Measurements from ENCODE around the gene IGF1. TPM values are rescaled to one million over a fixed set of nuclear protein-coding genes. Genes with fewer than 3 reads are reported as not detected.

Gene IGF1
- total and polyA plus RNA-seq, 9 of the 15 experiments (the other 6 are each of a cell fraction or from before 2014, with no cell fraction given) = 3.7 to 13.9 (median 4.5) TPM

DNA sequence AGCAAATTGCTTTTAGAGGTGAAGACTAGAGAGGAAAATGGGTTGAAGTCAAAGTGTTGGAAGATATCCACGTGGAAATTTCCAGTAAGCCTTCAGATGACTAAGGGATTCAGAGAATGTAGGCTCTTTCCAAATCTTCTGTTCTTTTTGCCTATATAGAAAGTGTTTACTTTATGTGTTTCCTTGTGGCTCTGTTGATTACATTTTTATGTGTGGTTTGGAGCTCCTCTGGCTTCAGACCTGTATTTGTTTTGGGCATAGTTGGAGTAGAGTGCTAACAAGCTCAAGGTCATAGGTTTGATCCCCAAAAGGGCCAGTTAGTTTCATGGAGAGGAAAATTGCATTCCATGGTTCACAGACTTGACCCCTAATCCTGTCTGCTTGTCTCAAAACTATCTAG is 91.9 kb downstream of the IGF1 start (continued):
- TF ChIP-seq NFE2 (IDR thresholded peaks at IDR 0.05; ENCODE audit: low read depth) (peak; percentile 8; the same call in 1 of the 2 replicates), PYGO2 (tag; IDR thresholded peaks at IDR 0.05) (no peak)

DNA sequence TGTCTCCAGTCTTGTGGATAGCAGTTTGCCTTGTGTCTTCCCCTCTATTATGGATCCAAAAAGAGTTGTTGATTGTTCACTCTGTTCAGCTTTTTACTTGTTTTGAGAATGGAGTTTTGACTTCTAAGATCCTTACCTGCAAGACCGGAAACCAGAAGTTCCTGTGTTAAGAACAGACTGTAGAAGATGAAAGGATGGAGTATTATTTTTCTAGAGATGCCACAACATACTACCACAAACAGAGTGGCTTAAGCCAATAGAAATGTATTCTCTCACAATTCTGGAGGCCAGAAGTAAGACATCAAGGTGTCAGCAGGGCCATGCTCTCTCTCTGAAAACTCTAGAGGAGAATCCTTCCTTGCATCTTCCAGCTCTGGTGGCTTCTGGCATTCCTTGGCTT is 95.0 kb downstream of the IGF1 start:
- Histone ChIP-seq H3K9me1 (ENCODE audit: control insufficient read depth, insufficient read depth, low read length) (no peaks in the 10 kb centered on the region), H3K36me3 (ENCODE audit: control insufficient read depth, insufficient read depth, low read length) (no peaks in the 10 kb centered on the region), H3K79me2 (ENCODE audit: control insufficient read depth, insufficient read depth, low read length) (no peaks in the 10 kb centered on the region), H3K4me2 (ENCODE audit: insufficient read depth, low read length) (no peak overlapping the region), H3K4me1 (replicated peaks in 1 of 2; ENCODE audit: control insufficient read depth in 2 of 2, insufficient read depth in 2 of 2, low read length in 2 of 2) (peaks cover 0 to 13% of the 10 kb centered on the region in 2 experiments; a peak in 3 of 5 replicates), H3K9ac (ENCODE audit: insufficient read depth in 1 of 2, low read depth in 2 of 2, low read length in 2 of 2) (no peak overlapping the region), H3K9me3 (replicated peaks; ENCODE audit: control insufficient read depth, insufficient read depth, low read depth, low read length) (no peaks in the 10 kb centered on the region; the same call in 1 of the 2 replicates), H4K20me1 (replicated peaks; ENCODE audit: control insufficient read depth, insufficient read depth, low read length) (no peaks in the 10 kb centered on the region), H3K27ac (ENCODE audit: extremely low read depth, low read depth, low read length) (no peak overlapping the region), H3K4me3 (no peak overlapping the region), H2AFZ (ENCODE audit: low read depth, low read length) (no peak overlapping the region), H3K27me3 (ENCODE audit: control insufficient read depth in 2 of 2, insufficient read depth in 2 of 2, low read length in 2 of 2) (no peaks in the 10 kb centered on the region)
- TF ChIP-seq NFE2 (IDR thresholded peaks at IDR 0.05; ENCODE audit: low read depth) = no peak
- TF ChIP-seq, protein P1, sequence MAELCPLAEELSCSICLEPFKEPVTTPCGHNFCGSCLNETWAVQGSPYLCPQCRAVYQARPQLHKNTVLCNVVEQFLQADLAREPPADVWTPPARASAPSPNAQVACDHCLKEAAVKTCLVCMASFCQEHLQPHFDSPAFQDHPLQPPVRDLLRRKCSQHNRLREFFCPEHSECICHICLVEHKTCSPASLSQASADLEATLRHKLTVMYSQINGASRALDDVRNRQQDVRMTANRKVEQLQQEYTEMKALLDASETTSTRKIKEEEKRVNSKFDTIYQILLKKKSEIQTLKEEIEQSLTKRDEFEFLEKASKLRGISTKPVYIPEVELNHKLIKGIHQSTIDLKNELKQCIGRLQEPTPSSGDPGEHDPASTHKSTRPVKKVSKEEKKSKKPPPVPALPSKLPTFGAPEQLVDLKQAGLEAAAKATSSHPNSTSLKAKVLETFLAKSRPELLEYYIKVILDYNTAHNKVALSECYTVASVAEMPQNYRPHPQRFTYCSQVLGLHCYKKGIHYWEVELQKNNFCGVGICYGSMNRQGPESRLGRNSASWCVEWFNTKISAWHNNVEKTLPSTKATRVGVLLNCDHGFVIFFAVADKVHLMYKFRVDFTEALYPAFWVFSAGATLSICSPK (IDR thresholded peaks at IDR 0.05; ENCODE audit: borderline replicate concordance) = no peak
- TF ChIP-seq SMARCE1 (IDR thresholded peaks at IDR 0.05) = no peak
- TF ChIP-seq ASH1L (IDR thresholded peaks at IDR 0.05; ENCODE audit: borderline replicate concordance, low read depth, partially characterized antibody) = no peak
- TF ChIP-seq, protein P2, sequence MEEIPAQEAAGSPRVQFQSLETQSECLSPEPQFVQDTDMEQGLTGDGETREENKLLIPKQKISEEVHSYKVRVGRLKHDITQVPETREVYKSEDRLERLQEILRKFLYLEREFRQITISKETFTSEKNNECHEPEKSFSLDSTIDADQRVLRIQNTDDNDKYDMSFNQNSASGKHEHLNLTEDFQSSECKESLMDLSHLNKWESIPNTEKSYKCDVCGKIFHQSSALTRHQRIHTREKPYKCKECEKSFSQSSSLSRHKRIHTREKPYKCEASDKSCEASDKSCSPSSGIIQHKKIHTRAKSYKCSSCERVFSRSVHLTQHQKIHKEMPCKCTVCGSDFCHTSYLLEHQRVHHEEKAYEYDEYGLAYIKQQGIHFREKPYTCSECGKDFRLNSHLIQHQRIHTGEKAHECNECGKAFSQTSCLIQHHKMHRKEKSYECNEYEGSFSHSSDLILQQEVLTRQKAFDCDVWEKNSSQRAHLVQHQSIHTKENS (CRISPR knock-in tag; IDR thresholded peaks at IDR 0.05) = no peak
- no peak for TF ChIP-seq TARDBP (IDR thresholded peaks at IDR 0.05)
- TF ChIP-seq NCOA6 (IDR thresholded peaks at IDR 0.05) = no peak
- TF ChIP-seq, protein P3, sequence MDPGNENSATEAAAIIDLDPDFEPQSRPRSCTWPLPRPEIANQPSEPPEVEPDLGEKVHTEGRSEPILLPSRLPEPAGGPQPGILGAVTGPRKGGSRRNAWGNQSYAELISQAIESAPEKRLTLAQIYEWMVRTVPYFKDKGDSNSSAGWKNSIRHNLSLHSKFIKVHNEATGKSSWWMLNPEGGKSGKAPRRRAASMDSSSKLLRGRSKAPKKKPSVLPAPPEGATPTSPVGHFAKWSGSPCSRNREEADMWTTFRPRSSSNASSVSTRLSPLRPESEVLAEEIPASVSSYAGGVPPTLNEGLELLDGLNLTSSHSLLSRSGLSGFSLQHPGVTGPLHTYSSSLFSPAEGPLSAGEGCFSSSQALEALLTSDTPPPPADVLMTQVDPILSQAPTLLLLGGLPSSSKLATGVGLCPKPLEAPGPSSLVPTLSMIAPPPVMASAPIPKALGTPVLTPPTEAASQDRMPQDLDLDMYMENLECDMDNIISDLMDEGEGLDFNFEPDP (CRISPR knock-in tag; IDR thresholded peaks at IDR 0.05) = no peak
- no peak for TF ChIP-seq MCM3 (IDR thresholded peaks at IDR 0.05)
- no peak for TF ChIP-seq EHMT2 (IDR thresholded peaks at IDR 0.05)
- FAIRE-seq (no peak), ATAC-seq (no peak), DNase-seq (ENCODE audit: extremely low read depth in 1 of 4, low spot score in 3 of 4) (no peak)
- ChIA-PET CTCF (ENCODE audit: low intra/inter-chr PET ratio) (no interaction called here), POLR2A (no interaction called here)
- intact Hi-C loops (cut with micrococcal nuclease) = no loop called here
- WGBS (ENCODE audit: insufficient coverage, low coverage, missing lambda C conversion rate) = 69% methylated on average over 1 of the region's 1 CpG
- in situ Hi-C loops (cut with MboI) = no loop called here
- no TSS peak for BruUV-seq (replicated peaks)

Data from K562 (cell line).